GM21447 (cell line): Measurements from ENCODE around the gene UTRN.

Source experiments
- ATAC-seq: cut with Tn5 transposase; IDR thresholded peaks from one replicate; pipeline ENCODE4 v1.9.1; 2021; ENCODE audit not compliant: unreplicated experiment

Gene UTRN

DNA sequence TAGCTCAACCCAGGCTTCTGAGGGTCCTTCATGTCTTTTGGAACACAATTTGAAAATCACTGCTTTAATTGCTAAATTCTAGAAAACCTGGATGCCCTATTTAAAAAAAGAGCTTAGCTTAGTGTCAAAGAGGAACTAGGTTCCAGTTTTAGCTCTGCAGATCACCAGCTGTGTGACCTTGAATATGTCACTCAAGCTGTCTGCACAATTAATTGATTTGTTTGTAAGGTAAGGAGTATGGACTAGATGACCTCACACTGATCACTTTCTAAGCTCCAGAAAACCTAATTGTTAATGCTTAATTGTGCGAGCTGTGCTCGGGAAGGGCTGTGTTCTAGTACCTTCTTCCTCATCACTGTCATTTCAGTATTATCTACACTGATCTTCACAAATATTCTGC lies 26.2 kb downstream of the UTRN start:
- ATAC-seq: no peak

DNA sequence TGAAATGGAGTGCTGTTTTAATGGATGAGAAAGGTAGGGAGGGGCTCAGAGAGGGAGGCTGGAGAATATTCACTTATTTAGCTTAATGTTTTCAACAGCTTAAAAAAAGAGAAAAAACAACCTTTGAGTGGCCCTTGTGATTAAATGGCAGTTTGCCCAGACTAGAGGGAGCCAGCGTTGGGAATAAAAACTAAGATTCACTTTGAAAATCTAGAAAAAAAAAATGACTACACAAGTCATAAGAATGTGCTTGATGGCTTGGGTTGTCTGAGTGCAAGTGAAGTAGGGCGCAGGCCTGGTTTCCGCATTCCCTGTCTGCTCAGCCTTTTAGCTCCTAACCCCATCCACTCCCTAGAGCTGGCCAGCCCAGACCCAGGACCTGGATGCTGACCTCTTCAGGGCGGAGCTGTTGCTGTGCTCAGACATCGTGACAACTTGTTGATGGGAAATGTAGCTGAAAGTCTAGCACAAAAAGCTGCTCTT lies 28.9 kb downstream of the UTRN start:
- no peak for ATAC-seq

DNA sequence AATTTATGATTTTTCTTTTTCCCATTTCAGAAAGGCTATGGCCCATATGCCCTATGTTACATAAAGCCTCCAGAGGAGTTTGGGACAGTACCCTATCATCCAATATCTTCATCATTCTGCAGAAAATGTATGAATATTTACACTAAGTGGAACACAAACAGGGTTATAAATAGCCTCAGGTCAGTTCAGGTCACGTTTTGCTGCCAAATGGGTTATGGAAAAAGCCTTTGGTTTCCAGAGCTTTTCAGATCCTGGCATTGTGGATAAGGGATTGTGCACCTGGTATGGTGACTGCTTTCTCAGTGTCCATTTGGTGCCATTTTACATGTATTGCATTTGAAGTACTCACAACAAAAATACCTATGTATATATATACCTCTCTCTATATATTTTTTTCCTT lies 29.4 kb downstream of the UTRN start:
- ATAC-seq: no peak

DNA sequence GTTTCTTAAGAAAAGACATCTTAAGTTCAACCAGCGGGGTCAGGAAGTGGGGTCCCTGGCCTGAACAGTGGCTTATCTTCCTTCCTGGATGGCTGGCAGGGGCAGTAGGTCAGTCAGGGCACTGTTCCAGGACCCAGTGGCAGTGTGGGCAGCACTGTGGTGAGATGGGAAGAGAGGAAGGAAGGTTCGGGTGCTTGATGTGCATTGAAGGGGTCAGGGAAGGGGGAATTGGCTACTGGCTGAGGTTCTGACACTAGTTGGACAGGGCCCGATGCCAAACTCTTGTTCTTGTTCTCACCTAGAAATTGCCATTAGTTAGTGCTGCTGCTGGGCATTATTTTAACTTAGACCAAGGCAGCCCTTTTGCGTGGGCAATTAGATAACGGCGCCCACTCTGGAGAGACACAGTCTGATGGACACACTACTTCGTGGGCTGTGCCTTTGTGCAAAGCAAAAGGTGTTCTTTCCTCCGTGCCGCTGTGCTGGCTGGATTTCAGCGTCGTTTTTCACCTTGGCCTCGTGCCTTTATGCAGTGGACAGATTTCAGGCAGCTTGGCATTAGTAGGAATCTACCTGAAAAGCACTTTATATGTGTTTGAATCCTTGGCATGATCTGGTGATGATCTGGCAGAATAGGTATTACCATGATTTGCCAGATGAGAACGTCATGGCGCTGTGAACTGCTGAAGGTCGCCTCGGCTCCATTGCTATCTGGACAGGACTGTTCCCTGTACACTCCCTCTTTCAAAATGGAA lies 30.3 kb downstream of the UTRN start:
- no peak for ATAC-seq

DNA sequence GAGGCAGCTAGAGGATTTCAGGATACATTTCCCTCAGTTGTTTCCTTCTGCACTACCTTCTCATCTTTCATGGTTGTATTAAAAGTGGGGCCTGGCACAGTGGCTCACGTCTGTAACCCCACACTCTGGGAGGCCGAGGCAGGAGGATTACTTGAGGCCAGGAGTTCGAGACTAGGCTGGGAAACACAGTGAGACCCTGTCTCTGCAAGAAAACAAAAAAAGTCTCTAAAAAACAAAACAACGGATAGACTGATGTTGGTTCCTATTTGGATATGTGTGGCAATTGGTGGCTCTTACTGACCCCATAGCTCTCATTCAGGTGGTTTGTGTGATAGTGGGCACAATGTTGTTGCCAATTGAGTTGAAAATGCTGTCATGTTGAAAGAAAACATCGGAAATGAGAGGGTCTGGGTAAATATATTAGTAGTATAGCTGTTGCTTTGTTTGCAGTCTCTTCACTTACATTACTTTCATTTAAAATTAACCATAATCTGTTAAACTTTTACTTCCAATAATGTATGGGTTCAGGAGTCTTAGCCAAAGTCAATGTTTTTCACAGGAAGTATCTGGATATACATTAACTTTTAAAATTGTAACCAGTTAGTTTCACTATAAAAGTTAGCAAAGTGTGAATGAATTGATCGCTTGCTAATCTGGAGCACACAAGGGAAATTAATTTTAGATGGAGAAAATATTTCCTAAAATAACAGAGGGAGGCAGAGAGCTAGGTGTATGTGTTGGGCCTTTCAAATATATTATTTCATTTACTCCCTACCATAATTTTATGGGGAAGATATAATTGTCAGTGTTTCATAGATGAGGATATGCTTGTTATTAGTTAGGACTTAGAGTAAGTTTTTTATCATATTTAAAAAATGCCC lies 31.1 kb downstream of the UTRN start:
- ATAC-seq: peak; percentile 78

DNA sequence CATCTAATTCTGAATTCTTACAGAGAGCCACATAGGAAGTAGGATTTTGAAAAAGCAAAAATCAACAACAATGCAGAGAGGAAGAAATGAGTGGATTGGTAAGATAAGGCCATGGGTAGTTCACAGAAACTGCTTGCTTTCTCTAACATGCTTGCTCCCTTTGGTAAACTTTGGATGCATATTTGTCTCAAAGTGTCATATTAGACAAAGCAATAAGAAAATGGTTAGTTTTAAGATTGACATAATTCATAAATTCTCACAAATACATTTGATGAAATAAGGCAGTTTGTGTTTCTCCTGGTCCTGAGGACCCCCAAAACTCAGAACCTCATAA lies 31.7 kb downstream of the UTRN start:
- peak; percentile 23 for ATAC-seq

DNA sequence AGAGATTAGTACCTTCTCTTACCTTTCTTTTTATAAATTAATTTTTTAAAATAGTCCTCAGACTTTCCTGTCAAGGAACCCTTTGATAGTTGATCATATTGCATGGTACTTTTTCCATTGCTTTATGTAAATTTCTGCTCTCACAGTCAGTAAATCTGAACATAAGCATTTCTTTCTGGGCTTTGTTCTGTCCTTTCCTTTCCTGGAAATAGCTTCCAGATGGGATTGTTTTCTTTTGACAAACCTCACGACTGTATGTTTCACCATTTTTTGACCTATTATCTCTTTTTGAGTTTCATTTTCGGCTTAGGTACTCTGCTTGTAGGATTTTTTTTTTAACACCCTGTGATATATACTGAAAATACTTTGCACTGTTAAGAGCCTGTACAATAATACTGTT lies 32.6 kb downstream of the UTRN start:
- no peak for ATAC-seq

DNA sequence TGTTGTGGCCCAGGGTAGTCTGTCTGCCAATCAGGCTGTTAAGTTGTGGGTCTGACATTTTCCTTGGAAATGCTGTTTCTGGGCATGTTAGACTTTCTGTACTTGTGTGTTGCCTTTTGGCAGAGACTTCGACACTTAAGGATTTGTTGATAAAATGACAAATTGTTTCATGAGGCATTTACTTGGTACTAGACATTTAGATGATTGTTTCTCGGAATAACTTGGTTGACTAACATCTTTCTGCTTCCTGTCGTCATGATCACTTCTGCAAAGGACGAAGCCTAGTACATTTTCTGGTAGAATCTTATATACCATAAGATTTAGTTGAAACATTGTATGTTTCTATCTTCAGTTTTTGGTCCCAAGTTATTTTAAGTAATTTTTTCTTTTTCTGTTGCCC lies 34.1 kb downstream of the UTRN start:
- ATAC-seq: no peak

DNA sequence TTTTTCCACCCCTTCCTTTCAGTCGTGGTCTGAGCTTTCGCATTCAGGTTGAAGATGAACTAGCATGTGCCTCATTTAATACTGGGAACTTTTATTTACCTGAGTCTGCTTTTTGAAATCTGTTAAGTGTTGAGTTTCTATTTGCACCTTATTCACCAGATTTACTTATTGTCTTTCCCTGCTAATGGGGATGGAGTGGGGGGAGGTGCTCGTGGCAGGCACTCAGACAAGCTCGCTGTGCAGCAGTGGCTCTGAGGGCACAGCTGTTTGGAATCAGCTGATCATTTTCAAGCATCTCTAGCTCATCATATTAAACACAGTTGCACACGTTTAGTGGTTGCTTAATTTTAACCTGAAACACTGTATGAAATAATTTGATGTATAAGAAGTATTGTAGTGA lies 35.6 kb downstream of the UTRN start:
- no peak for ATAC-seq

DNA sequence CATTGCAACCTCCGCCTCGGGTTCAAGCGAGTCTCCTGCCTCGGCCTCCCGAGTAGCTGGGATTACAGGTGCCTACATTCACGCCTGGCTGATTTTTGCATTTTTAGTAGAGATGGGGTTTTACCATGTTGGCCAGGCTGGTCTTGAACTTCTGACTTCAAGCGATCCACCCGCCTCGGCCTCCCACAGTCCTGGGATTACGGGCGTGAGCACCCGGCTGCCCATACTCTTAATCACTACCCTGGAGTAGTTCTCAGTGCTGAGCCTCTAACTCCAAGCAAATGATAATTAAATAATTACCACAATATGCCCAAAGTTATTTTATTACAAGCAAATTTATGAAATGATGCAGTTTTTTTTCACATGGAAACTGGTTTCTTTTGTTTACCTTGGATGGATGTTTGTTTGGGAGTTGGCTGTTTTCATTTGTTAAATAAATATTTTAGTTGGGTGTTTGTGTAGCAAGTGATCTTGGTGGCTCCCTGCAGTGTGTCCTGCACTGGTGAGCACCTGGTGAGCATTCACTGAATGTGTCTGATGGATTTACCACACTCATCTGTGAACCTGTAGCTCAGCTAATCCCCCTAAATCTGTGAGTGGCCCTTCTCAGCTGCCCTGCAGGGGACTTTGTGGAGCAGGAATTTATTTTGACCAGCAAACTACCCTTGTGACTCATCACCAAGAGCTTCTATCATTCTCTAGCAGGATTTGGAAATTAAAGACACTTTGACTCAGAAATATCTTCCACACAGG lies 36.9 kb downstream of the UTRN start:
- no peak for ATAC-seq

DNA sequence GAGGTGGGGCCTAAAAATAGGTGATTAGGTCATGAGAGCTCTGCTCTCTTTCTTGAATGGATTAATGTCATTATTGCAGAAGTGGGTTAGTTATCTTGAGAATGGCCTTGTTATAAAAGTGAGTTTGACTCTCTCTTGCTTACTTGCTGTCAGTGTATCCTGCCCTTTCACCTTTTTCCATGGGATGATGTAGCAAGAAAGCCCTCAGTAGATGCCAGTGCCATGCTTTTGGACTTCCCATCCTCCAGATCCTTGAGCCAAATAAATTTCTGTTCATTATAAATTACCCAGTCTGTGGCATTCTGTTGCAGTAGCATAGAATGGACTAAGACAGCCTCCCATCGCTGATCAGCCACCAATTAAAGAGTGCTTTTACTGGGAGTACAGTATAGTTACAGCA lies 40.1 kb downstream of the UTRN start:
- ATAC-seq: no peak

DNA sequence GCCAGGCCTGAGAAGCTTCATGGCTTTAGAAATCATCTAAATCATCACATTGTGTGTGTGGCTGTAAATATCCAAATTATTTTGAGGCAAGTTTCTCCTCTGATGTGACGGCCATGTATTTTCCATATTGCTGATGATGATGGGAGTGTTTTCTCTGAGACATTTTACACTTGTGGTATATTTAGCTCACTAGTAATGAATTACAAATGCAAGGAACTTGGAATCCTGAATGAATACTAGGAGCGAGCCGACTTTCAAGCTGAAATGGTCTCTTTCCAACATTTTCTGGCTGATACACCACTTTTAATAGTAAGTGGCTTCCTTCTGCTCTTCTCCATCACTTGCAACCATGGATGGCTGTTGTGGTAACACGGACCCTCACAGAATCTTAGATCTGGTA lies 41.3 kb downstream of the UTRN start:
- ATAC-seq: no peak

DNA sequence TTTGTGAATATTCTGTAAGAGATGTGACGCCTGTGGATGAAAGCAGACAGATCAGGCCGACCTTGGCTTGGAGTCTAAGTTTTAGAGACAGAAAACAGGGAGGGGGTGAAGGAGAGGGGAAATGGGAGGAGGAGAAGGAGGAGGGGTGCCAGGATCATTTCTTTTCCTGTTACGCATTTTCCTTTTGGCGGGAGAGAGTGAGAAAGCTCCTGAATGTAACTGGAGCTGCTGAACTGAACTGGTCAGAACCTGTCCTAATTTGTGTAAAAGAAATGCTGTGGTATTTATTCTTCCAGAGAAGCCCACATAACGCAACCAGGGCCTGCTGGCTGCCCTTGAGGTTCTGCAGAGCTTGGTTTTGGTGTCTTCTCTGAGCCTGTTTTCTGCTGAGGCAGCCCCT lies 41.9 kb downstream of the UTRN start:
- ATAC-seq: no peak

DNA sequence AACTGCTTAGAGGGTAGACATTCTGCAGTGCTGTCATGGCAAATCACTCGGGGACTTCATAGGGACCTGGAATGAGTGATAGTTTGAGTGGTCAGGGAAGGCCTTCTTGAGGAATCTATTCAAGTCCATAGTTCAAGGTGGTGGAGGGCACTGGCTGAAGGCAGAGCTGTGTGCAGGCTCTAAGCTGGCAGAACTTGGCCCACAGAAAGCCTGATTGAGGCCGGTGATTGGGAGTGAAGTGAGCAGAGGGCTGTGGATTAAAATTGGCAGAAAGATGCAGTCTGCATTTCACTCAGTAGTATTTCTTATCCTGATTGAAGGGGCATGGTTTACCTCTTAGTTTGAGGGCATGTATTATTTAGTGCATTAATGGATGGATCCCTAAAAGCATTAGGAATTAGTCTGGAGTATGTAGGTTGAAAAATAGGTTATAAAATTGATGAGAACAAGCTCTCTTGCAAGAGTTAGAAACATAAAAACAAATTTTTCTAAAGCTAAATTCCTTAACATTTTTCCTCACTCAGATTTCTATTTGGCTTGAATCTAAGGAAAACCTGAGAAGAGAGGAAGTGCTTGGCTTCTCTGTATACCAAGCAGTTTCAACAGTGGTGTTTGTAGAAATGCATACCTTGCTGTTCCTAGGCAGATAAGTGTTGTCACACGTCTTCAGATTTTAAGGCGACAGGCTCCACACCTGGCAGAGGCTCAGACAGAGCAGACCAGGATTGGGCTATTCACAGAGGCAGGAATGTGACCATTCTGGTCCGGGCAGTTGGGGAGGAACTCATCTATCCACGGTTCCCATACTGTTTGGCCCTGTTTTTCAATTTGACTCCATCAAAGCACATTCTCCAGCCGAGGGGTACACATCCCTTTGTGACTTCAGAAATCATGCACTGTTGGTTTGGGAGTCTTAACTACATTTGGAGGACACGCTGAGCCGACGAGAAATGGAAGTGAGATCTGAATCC lies 45.2 kb downstream of the UTRN start:
- no peak for ATAC-seq

DNA sequence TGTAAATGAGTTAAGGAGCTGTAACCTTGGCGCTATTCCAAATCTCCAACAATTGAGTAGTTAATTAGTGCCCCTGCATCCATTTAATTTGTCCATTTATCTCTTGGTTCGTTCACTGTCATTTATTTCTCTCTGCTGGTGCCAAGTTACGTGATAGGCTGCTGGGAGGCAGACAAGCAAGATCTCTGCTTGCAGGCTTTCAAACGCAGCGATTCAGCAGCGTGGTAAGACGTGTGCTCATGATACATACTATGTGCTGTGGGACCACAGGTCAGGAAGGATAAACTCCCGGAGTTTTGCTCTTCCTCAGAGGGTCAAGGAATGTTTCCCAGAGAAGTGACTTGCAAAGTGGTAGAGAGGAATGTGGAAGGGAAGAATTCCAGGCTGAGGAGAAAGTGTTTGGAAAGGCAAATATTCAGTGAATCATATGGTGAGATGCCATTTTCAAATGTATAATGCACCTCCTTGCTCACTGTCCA lies 46.4 kb downstream of the UTRN start:
- no peak for ATAC-seq

DNA sequence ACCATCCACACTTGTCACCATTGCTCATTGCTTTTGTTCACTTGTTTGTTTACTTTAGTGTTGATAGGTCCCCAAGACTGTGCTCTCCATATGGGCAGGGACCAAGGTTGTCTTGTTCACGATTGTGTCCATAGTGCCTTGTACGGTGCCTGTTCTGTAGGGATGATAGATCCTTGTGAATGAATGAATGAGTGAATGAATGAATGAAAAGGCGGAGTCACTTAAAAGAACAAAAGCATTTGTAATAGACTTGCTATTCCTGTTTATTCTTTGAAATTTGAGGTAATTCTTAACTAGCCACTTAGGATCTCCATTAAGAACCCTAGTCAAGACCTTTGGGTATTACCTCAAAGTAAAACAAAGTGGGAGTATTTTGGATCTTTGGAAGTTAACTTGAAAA lies 47.0 kb downstream of the UTRN start:
- ATAC-seq: no peak

DNA sequence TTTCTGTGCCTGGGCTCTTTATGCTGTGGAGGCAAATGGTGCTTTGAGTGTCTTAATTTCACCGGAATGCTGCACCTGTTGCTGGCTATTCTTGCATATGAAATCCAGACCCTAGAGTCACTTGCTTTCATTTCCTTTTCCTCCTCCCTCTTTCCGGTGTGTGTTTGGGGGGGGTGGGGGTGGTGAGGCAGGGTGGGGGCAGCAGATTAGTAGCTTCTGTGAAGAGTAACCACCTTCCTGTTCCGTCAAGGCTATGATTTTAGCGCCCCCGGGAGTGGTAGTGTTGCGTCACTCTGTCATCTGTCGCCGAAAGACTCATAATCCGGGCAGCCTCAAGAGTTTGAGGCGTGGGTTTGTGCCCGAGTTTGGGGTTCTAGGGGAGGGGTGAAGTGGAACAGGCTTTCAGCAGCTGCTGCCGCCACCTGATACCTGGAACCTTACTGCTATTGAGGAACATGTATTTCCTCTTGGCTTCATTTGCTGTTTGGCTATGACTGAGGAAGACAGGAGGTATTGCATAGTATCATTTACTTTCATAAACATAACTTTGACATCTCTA lies 49.1 kb downstream of the UTRN start:
- ATAC-seq: peak; percentile 73
